OCI-LY3 (cell line): ENCODE data around the gene ULK1.

Experiments used
- EZH2phosphoT487 ChIP-seq: fragments of 200-600 bp; shearing (Covaris generic); IDR thresholded peaks from 2 replicates; pipeline ENCODE4 v1.6.1; 2018; ENCODE audit warnings: antibody characterized with exemption, mixed run types, low read depth
- TF ChIP-seq, protein P1 (sequence below): fragments of 200-600, 300-600 bp; sonication (generic); IDR thresholded peaks from 2 replicates; pipeline ENCODE4 v1.5.1; 2014; ENCODE audit warnings: antibody characterized with exemption, low read length, low read depth

DNA sequence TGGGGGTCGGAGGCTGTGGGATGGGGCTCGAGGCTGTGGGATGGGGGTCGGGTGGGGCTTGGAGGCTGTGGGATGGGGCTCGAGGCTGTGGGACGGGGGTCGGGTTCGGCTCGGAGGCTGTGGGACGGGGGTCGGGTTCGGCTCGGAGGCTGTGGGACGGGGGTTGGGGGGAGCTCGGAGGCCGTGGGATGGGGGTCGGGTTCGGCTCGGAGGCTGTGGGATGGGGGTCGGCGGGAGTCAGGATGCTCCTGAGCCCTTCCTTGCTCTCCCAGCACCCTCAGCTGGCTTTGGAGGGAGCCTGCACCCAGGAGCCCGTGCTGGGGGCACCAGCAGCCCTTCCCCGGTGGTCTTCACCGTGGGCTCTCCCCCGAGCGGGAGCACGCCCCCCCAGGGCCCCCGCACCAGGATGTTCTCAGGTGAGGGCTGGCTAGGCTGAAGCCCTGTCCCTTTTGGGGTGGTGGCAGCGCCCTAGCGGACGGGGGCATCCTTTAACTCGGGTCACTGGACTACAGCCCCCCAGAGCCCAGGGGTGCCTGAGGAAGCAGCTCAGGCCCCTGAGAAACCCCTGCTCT lies 22.8 kb downstream of the ULK1 start:
- TF ChIP-seq, protein P1, sequence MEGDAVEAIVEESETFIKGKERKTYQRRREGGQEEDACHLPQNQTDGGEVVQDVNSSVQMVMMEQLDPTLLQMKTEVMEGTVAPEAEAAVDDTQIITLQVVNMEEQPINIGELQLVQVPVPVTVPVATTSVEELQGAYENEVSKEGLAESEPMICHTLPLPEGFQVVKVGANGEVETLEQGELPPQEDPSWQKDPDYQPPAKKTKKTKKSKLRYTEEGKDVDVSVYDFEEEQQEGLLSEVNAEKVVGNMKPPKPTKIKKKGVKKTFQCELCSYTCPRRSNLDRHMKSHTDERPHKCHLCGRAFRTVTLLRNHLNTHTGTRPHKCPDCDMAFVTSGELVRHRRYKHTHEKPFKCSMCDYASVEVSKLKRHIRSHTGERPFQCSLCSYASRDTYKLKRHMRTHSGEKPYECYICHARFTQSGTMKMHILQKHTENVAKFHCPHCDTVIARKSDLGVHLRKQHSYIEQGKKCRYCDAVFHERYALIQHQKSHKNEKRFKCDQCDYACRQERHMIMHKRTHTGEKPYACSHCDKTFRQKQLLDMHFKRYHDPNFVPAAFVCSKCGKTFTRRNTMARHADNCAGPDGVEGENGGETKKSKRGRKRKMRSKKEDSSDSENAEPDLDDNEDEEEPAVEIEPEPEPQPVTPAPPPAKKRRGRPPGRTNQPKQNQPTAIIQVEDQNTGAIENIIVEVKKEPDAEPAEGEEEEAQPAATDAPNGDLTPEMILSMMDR = no peak
- TF ChIP-seq EZH2phosphoT487 = no peak
